ENCODE measurements around the gene LRRC4.

Gene LRRC4

DNA sequence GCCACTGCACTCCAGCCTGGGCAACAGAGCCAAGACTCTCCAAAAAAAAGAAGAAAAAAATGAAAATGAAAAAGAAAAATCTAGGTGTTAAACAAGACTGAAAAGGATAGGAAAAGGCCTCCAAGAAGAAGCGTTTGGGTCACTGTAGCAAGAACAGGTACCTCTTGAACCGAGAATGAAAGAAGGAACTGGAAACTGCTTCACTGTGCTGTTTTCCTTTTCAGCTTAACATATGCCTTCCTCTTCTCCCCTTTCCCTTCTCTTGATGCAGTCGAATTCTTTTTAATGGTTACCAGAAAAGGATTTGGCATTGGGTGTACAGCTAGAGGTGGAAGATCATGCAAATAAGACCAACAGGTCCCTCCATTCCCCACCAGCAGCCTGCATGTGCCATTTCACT lies 28.1 kb downstream of the LRRC4 start:
- DNase-seq = no peak

- DNase-seq = no peak
These were observed 30.4 kb downstream of the LRRC4 start for GRCh38 chr7:128000854-128001265.

DNA sequence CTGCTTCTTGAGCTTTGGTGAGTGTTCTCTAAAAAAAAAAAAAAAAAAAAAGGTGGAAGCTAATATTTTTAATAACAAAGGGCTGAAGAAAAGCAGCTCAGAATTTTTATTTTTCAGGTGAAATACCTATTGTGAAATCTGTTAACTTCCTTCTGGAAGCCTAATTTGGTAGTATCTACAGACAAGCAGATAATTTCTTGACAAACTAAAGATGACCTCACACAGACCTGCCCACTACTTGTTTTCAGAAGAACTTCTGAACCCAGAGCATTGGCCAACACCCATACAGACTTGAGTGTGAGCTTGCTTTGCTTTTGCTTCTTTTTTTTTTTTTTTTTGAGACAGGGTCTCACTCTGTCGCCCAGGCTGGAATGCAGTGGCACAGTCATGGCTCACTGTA lies 31.2 kb downstream of the LRRC4 start:
- DNase-seq = no peak

GRCh38 chr7:127998671-127999070 lies 32.6 kb downstream of the LRRC4 start:
- DNase-seq = no peak

GRCh38 chr7:127997226-127997922 lies 33.9 kb downstream of the LRRC4 start:
- DNase-seq = no peak

- DNase-seq = no peak
These were observed 34.8 kb downstream of the LRRC4 start for GRCh38 chr7:127996253-127997071.

GRCh38 chr7:127995881-127996215 lies 35.4 kb downstream of the LRRC4 start:
- DNase-seq = no peak

DNA sequence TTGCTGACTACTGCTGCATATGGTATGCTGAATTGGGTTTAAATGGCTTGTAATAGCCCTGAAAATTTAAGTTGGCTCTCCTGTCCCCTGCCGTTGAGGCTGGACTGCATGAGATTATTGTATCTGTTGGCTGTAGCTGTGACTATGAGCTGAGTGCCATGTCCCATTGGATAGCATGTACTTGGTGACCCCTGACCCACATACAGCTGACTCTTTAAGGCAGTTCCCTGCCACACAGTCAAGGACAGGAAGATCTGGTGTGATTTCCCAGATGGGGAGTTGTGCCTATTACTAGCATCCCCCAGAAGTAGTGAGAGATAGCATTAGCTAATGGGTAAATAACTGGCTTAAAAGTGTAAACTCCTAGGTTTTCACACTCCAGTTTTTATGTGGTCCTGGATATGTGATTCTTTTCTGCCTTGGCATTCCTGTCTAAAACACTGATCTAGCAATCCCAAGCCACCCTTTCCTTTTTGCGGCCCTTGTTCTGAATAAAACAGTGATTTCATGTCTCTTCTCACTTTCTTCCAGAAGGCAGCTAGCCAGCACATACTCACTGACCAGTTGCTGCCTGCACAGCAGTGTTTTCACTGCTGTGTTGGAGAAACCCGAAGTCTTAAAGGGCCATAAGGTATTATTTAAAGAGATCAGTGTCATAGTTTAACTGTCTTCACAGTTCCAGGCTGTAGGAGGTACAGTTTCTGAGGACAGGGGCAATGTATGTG lies 35.9 kb downstream of the LRRC4 start:
- DNase-seq = no peak

DNA sequence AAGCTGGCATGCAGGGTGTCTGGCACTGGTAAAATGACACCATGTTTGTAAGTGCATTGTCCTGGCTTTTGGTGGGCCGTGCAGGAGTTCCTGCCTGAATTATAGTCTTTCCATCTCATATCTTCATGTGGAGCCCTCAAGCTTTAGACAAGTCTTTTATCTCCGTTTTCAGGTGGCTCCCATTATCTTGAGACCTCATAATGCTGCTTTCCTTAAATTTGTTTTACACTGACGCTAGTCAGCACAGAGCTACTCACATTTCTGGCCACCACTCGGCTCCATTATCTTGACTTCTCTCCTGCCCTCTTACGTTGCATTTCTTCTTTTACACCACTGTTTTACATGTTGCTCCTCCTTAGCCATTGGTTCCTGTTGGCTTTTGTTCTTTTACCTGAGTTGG lies 37.2 kb downstream of the LRRC4 start:
- no peak for DNase-seq

GRCh38 chr7:127993317-127993716 lies 37.9 kb downstream of the LRRC4 start:
- DNase-seq = no peak

DNA sequence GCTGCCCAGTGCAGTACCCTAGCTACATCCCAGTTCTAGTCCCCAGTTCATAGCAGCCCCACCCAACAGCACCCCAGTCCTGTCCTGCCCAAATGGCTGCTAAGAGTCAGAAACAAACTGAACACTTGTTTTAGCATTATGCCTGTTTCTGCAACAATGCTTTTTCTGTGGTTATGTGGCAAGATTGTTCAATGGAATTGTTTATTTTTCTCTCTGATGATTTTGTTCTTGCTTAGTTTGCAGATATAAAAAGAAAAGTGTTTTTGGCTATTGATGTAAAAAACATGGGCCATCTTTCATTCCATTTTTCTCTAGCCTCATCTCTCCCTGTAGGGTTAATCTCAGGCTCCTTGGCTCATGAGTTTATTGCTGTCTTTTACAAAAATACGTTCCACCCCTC lies 42.5 kb downstream of the LRRC4 start:
- no peak for DNase-seq

- DNase-seq = no peak
These were observed 44.4 kb downstream of the LRRC4 start for GRCh38 chr7:127986581-127987521.

DNA sequence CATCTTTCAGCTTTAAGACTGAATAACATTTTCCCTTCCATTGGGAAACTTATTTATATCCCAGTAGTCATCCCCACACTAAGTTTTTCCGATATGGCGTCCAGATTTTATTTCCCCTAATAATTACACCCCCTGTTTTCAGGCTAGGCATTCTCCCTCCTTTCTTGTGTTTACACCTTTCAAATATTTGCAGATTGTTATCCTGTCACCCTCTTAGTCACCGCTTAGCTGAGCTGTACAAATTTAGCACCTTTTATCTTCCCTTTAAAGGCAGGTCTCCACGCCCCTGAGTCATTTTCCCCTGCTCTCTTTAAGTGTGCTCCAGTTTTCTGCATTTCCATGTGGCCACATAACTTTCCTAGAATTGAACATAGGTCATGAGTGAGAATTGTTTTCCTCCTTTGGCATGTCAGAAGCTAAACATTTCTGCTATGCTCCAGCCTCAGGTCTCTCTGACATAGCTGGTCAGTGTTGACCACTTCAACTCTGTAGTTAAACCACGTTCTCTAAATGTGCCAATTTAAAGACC lies 47.4 kb downstream of the LRRC4 start:
- DNase-seq = no peak

GRCh38 chr7:127981965-127982364 lies 49.3 kb downstream of the LRRC4 start:
- no peak for DNase-seq

- DNase-seq = no peak
These were observed 50.3 kb downstream of the LRRC4 start for GRCh38 chr7:127980901-127981300.

DNA sequence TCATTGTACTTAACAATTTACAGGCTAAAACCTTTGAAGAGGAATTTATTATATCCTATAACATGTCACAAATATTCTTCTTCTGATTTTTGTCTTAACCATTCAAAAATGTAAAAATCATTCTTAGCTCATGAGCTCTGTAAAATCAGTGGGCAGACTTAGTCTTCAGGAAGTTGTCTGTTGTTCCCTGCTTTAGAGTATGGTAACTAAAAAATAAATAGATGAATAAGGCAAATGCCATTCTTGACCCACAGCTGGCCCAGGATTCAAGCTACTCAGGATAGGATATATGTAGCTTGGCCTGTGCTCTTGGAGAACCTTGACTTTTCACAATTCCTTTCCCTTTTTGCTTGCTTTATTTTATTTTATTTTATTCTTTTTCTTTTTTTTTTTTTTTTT lies 51.5 kb downstream of the LRRC4 start:
- no peak for DNase-seq

DNA sequence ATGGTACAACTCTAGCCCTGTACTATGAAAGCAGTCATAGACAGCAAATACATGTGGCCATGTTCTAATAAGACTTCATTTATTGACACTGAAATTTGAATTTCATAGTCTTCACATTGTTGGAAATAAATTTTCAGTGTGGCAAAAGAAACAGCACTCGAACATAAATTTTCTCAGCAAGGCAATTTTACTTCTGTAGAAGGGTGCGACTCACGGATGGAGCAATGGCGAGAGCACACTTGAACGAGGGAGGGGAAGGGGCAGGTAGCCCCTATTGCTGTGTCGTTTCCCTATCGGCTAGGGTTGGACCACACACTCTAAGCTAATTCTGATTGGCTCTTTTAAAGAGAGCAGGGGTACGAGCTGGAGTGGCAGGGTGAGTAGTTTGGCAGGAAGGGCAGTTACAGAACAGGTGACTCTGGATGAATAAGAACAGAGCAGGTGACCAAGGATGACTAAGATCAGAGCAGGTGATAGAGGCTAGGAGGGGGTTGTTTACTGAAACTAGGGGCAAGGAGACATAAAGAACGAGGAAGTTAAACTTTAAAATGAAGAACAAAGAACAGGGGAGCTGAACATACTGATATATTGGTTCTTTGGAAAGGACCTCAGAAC lies 52.0 kb downstream of the LRRC4 start:
- no peak for DNase-seq

DNA sequence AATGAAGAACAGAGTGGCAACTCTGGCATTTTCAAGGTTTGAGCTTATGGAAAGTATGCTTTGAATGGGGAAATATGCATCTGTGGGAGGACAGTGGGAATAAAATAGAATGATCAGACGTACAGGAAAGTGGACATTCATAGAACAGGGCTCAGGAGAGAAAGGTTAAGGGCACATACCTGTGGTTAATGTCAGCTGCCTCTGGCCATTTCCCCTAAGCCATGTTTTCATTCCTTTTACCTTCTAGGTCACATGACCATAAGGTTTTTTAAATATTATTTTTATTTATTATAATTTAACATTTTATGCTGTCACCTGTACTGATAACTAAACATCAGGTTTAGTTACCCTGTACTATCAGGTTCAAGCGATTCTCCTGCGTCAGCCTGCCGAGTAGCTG lies 52.8 kb downstream of the LRRC4 start:
- no peak for DNase-seq

All from NCI-H748 treated with DMSO at 0.1 percent for 48 hours (cell line).